Vagina (tissue), 2 donors: ENCODE measurements around the gene ARAF. TPM values are rescaled to one million over a fixed set of nuclear protein-coding genes. Genes with fewer than 3 reads are reported as not detected.

Experiments
- DNase-seq, 2 donors: peaks; one replicate each; pipeline ENCODE4 v3.0.0-alpha.2; 2017; ENCODE audit errors: extremely low spot score in 2 of 2
- H3K27ac ChIP-seq: fragments of 200-600 bp; sonication (generic); one replicate; pipeline ENCODE4 v1.5.1; 2019
- H3K27me3 ChIP-seq: fragments of 200-600 bp; sonication (generic); one replicate; pipeline ENCODE4 v1.5.1; 2019
- H3K36me3 ChIP-seq, 2 donors: fragments of 200-600 bp; sonication (generic); one replicate each; pipeline ENCODE4 v1.5.1; 2017 to 2019
- H3K4me1 ChIP-seq: fragments of 200-600 bp; sonication (generic); one replicate; pipeline ENCODE4 v1.5.1; 2019
- H3K4me3 ChIP-seq, 2 donors: fragments of 200-600 bp; sonication (generic); 1 replicate in 1 of 2; 2 replicates in 1 of 2; pipeline ENCODE4 v1.5.1; 2016 to 2019
- H3K9me3 ChIP-seq: fragments of 200-600 bp; sonication (generic); one replicate; pipeline ENCODE4 v1.5.1; 2019
- CTCF ChIP-seq, 3 experiments: fragments of 450-650 bp in 2 of 3; fragments of 200-600 bp in 1 of 3; sonication (generic) in 1 of 3; IDR thresholded peaks; one replicate each; pipeline ENCODE4 v1.5.1; 2017 to 2019; ENCODE audit warnings: antibody characterized with exemption in 3 of 3, mild to moderate bottlenecking in 2 of 3, moderate library complexity in 2 of 3
- POLR2A ChIP-seq, 2 donors: fragments of 450-650 bp; IDR thresholded peaks; one replicate each; pipeline ENCODE4 v1.6.1; 2017; ENCODE audit warnings: antibody characterized with exemption in 2 of 2, mild to moderate bottlenecking in 2 of 2, moderate library complexity in 2 of 2
- POLR2AphosphoS5 ChIP-seq, 2 donors: sonication (generic); formaldehyde crosslinking; IDR thresholded peaks; one replicate each; pipeline ENCODE4 v1.9.0; 2017; ENCODE audit warnings: antibody characterized with exemption in 2 of 2, mild to moderate bottlenecking in 2 of 2, low read depth in 1 of 2; ENCODE audit not compliant: insufficient read depth in 1 of 2
- intact Hi-C: fragments of 100-400 bp; cut with DNase I; formaldehyde crosslinking; loops from one replicate; pipeline ENCODE4 v1.15.1; 2023
- total RNA-seq: library from RNA; depleted of rRNA; stranded (reverse); fragments of >200 nt; gene quantifications from one replicate; pipeline ENCODE4 v1.2.3, GENCODE V29; 2016

ARAF gene
- total RNA-seq, 1 donor from 2014 or later = 31.4 TPM

- H3K27ac ChIP-seq = no peak overlapping the region
- DNase-seq = no peak
- H3K36me3 ChIP-seq = peaks cover 0 to 7% of the 10 kb centered on the region in 2 donors
- no peaks in the 10 kb centered on the region for H3K4me1 ChIP-seq
- TF ChIP-seq CTCF (IDR thresholded peaks at IDR 0.05) = no peak
- no peak for TF ChIP-seq POLR2AphosphoS5 (IDR thresholded peaks at IDR 0.05; ENCODE audit: insufficient read depth in 1 of 2, low read depth in 1 of 2)
- TF ChIP-seq POLR2A (IDR thresholded peaks at IDR 0.05) = no peak
- intact Hi-C loops = no loop called here
- H3K27me3 ChIP-seq = no peaks in the 10 kb centered on the region
- no peak overlapping the region for H3K4me3 ChIP-seq
- no peaks in the 10 kb centered on the region for H3K9me3 ChIP-seq
Measured at GRCh38 chrX:47571215-47571614, 10.2 kb downstream of the ARAF start.

DNA sequence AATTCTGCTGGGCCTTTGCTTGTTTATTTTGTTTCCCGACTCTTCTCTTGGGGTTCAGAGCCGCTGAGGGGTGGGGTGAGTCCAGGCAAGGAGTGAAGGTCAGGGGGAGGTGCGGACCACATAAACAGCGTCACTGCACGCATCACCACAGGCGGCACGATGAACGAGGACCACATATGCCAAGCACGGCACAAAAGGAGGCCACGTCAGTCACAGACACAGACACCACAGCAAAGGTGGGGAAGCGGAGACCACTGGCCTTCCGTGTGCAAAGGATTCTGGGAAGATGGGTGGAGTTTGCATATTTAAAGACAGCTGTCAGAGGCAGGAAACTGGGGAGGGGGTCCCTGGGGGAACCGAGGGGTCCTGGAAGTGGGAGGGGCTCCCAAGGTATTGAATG lies 10.9 kb downstream of the ARAF start:
- DNase-seq = no peak
- no peaks in the 10 kb centered on the region for H3K9me3 ChIP-seq
- no peaks in the 10 kb centered on the region for H3K27me3 ChIP-seq
- TF ChIP-seq POLR2AphosphoS5 (IDR thresholded peaks at IDR 0.05; ENCODE audit: insufficient read depth in 1 of 2, low read depth in 1 of 2) = no peak
- TF ChIP-seq POLR2A (IDR thresholded peaks at IDR 0.05) = no peak
- TF ChIP-seq CTCF (IDR thresholded peaks at IDR 0.05) = no peak
- peaks cover 0 to 7% of the 10 kb centered on the region in 2 donors for H3K36me3 ChIP-seq
- H3K27ac ChIP-seq = no peak overlapping the region
- no peak overlapping the region for H3K4me3 ChIP-seq
- intact Hi-C loops = no loop called here
- no peaks in the 10 kb centered on the region for H3K4me1 ChIP-seq

- intact Hi-C loops = no loop called here
- TF ChIP-seq POLR2AphosphoS5 (IDR thresholded peaks at IDR 0.05; ENCODE audit: insufficient read depth in 1 of 2, low read depth in 1 of 2) = no peak
- TF ChIP-seq POLR2A (IDR thresholded peaks at IDR 0.05) = no peak
- no peak for TF ChIP-seq CTCF (IDR thresholded peaks at IDR 0.05)
- DNase-seq = no peak
- peak overlapping the region; percentile 16 for H3K27ac ChIP-seq
- H3K36me3 ChIP-seq = peaks cover 0 to 6% of the 10 kb centered on the region in 2 donors
- H3K27me3 ChIP-seq = no peaks in the 10 kb centered on the region
- H3K4me3 ChIP-seq = no peak overlapping the region
- no peaks in the 10 kb centered on the region for H3K4me1 ChIP-seq
- no peaks in the 10 kb centered on the region for H3K9me3 ChIP-seq
Measured at GRCh38 chrX:47572773-47573340, 11.9 kb downstream of the ARAF start.

DNA sequence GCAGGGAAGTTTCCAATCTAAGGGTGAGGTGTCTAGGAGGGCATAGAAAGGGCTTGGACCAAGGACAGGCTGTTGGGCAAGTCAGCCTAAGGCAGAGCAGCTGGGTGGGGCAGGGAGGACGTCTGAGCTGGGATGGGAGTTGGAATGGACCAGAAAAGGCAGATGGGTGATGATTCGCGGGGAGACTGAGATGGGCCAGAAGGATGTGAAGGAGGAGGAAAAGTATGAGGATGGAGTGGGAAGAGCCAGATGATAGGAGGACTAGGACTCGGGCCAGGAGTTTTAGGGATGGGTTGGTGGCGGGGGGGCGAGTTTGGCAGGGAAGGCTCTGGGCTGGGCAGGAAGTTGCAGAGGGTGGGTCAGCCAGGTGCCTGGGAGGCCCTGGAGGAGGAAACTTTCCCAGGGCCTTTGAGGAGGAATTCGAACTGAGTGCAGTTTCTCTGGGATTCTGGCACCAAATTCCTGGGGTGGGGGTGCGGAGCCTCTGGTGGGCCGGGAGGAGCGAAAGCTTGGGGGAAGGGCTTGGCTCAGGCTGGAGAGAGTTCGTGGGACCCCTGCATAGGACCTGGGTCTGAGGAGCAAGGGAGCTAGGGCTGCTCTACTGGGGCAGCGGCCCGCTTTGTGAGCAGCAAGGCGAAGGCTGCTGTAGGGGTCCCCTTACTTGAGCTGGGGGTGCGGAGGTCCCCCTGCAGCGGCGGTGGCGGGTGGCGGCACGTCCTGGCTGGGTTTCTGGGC lies 12.5 kb downstream of the ARAF start:
- Histone ChIP-seq H3K27me3 (no peaks in the 10 kb centered on the region), H3K9me3 (no peaks in the 10 kb centered on the region), H3K4me3 (peak overlapping the region; percentile 20 to 27), H3K4me1 (no peaks in the 10 kb centered on the region), H3K36me3 (no peaks in the 10 kb centered on the region), H3K27ac (peak overlapping the region; percentile 51)
- intact Hi-C loops = no loop called here
- no peak for DNase-seq
- TF ChIP-seq POLR2A (IDR thresholded peaks at IDR 0.05) (no peak), POLR2AphosphoS5 (IDR thresholded peaks at IDR 0.05; ENCODE audit: insufficient read depth in 1 of 2, low read depth in 1 of 2) (peak in 1 of 2 donors; percentile 23), CTCF (IDR thresholded peaks at IDR 0.05) (no peak)

DNA sequence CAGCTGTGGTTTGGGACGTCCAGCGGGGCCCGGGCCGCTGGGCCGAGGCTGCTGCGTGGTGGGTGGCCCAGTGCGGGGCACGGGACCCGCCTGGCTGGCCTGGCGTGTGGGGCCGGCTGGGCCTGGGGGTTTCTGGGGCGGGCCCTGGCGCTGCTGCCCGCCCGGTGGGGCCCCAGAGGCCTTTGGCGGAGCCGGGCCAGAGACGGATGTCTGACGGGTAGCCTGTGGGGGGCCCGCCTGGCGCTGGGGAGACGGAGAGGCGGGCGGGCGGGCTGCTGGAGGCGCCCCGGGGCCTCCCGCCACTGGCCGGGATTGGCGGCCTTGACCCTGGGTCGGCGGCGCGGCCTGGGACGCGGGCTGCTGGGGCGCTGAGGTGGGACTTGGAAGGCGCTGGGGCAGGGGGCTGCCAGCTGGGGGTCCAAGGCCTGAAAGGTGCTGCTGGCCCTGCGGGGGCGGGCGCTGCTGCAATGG lies 13.1 kb downstream of the ARAF start:
- intact Hi-C loops = no loop called here
- Histone ChIP-seq H3K36me3 (no peaks in the 10 kb centered on the region), H3K27me3 (no peaks in the 10 kb centered on the region), H3K4me3 (peak overlapping the region; percentile 20 to 27), H3K27ac (peak overlapping the region; percentile 51), H3K9me3 (no peaks in the 10 kb centered on the region), H3K4me1 (no peaks in the 10 kb centered on the region)
- no peak for TF ChIP-seq CTCF (IDR thresholded peaks at IDR 0.05)
- TF ChIP-seq POLR2AphosphoS5 (IDR thresholded peaks at IDR 0.05; ENCODE audit: insufficient read depth in 1 of 2, low read depth in 1 of 2) = no peak
- TF ChIP-seq POLR2A (IDR thresholded peaks at IDR 0.05) = no peak
- DNase-seq = no peak
